ENCODE results near the gene BRIP1.

DNA sequence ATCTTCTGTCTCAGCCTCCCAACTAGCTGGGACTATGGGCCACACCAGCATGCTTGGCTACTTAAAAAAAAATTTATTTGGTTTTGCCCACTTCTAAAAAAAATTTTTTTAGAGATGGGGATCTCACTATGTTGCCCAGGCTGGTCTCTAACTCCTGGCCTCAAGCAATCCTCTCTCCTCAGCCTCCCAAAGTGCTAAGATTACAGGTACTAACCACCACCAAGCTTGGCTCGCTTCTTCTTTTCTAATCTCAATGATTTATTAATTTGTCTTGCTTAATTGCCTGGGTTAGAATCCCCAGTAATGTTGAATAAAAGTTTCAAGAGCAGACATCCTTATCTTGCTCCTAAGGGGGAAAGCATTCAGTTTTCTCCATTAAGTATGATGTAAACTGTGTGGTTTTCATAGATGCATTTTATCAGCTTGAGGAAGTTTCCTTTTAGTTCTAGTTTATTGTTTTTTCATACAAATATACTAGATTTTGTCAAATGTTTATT, 206.6 kb downstream of the BRIP1 start:
- TF ChIP-seq, protein P1, sequence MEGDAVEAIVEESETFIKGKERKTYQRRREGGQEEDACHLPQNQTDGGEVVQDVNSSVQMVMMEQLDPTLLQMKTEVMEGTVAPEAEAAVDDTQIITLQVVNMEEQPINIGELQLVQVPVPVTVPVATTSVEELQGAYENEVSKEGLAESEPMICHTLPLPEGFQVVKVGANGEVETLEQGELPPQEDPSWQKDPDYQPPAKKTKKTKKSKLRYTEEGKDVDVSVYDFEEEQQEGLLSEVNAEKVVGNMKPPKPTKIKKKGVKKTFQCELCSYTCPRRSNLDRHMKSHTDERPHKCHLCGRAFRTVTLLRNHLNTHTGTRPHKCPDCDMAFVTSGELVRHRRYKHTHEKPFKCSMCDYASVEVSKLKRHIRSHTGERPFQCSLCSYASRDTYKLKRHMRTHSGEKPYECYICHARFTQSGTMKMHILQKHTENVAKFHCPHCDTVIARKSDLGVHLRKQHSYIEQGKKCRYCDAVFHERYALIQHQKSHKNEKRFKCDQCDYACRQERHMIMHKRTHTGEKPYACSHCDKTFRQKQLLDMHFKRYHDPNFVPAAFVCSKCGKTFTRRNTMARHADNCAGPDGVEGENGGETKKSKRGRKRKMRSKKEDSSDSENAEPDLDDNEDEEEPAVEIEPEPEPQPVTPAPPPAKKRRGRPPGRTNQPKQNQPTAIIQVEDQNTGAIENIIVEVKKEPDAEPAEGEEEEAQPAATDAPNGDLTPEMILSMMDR (IDR thresholded peaks at IDR 0.05), result no peak
- no peak for TF ChIP-seq POLR2A (IDR thresholded peaks at IDR 0.05)

Data from testis (tissue), 2 donors.